Activated T-cell treated with anti-CD3 and anti-CD28 coated beads for 4 hours (primary cell): ENCODE measurements around the gene MAGEC3.
"Not testable (repeated sequence)": the region's sequence is repeated elsewhere in the genome, so short reads cannot be mapped to it uniquely, and the experiment has no call there.

ENCODE experiments used
- DNase-seq: peaks from one replicate; pipeline ENCODE4 v3.0.0-alpha.2; 2020

Gene MAGEC3

GRCh38 chrX:141838016-141838415, at the start of gene MAGEC3:
MAGEC3 (plus strand) TSS chrX:141838316; CDS start chrX:141838316, 0 bp downstream.
- no peak for DNase-seq

DNA sequence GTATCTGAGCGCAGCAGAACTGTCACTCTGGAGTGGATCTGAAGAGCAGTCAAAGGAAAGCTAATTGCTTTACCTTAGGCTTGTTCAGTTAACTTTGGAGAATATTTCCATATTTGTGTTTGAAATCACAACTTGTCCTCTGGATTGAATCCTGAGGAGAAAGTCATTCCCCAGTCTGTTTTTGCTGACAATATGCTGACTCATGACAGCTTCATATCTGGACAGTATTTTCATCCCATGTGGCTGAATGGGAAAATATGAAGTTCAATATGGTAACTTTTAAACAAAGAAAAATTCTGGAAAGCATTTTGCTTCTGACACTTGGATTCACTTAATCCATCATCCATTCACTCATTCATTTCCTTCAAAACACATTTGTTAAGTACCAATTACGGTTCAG, 46.3 kb upstream of the MAGEC3 start:
- DNase-seq = no peak

DNA sequence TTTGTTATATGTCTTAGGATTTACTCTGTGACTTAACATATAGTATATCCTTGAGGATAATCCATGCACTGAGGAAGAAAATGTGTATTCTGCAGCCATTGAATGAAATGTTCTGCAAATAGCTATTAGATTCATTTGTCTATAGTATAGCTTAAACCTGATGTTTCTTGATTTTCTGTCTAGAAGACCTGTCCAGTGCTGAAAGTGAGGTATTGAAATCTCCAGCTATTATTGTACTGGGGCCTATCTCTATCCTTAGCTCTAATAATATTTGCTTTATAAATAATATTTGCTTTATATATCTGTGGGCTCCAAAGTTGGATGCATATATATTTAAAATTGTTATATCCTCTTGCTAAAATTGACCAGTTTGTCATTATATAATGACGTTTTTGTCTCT, 26.7 kb upstream of the MAGEC3 start:
- no peak for DNase-seq

DNA sequence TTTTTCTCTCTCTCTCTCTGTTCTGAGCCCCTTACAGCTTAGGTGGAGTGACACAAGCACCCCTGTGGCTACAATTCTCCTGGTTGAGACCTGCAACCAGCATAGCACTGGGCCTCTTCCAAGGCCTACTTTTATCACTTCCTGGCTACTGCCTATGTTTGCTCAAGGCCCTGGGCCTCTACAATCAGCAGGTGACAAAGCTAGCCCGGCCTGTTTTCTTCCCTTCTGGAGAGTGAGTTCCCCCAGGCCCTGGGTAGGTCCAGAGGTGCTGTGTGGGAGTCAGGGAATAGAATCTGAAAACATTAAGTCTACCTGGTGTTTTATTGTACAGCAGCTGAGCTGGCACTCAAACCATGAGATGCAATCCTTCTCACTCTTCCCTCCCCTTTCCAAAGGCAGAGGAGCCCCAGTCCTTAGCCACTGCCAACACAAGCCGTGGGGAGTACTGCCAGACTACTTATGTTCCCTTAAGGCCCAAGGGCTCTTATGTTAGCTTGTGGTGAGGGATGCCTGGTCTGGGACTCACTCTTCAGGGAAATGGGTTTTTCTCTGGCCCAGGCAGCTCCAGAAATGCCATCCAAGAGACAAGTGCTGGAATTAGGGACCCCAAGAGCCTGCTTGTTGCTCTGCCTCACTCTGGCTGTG, 23.8 kb upstream of the MAGEC3 start:
- no peak for DNase-seq

DNA sequence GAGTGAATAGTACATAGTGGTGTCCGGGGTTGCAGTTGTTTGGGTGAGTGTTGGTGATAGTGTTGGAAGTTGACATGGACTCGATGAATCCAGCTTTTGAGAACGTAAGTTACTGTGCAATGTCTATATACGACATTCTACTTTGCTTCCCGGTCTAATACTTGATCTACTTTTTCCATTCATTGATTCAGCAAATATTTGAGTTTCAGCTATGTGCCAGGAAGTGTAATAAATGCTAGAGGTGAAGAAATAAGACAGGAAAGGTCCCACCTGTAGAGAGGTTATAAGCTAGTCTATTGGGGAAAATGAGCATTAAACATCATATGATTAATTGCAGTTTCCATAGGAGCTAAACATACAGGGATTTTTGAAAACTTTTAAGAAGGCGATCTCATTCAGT, 22.2 kb upstream of the MAGEC3 start:
- no peak for DNase-seq

GRCh38 chrX:141832247-141832646, 5.9 kb upstream of the MAGEC3 start:
- no peak for DNase-seq

- DNase-seq = no peak
Measured at GRCh38 chrX:141839856-141840255, 1.7 kb downstream of the MAGEC3 start.

- DNase-seq = no peak
Measured at GRCh38 chrX:141857479-141857878, 19.4 kb downstream of the MAGEC3 start.

- DNase-seq = no peak
Measured at GRCh38 chrX:141879616-141880015, 41.5 kb downstream of the MAGEC3 start.

- DNase-seq = not testable (repeated sequence)
Measured at GRCh38 chrX:141888811-141889210, 50.7 kb downstream of the MAGEC3 start.

- no peak for DNase-seq
Measured at GRCh38 chrX:141894733-141895132, 56.6 kb downstream of the MAGEC3 start.

GRCh38 chrX:141897690-141898089, 59.6 kb downstream of the MAGEC3 start:
- no peak for DNase-seq

DNA sequence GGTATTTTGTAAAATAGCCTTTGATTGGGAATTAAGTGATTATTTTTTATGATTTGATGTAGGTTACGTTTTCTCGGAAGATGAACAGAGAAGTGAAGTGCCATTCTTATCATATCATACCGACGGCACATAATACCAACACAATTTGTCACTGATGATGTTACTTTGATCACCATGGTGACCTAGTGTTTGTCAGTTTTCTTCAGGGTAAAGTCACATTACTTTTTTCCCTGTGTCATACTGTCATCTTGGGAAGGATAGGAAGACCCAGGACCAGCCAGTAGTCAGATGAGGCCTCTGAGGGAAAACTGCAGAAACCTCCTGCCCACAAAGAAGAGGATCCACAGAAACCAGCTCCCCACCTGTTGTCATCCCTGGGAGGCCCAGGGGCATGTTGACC, 64.2 kb downstream of the MAGEC3 start:
- DNase-seq = no peak

DNA sequence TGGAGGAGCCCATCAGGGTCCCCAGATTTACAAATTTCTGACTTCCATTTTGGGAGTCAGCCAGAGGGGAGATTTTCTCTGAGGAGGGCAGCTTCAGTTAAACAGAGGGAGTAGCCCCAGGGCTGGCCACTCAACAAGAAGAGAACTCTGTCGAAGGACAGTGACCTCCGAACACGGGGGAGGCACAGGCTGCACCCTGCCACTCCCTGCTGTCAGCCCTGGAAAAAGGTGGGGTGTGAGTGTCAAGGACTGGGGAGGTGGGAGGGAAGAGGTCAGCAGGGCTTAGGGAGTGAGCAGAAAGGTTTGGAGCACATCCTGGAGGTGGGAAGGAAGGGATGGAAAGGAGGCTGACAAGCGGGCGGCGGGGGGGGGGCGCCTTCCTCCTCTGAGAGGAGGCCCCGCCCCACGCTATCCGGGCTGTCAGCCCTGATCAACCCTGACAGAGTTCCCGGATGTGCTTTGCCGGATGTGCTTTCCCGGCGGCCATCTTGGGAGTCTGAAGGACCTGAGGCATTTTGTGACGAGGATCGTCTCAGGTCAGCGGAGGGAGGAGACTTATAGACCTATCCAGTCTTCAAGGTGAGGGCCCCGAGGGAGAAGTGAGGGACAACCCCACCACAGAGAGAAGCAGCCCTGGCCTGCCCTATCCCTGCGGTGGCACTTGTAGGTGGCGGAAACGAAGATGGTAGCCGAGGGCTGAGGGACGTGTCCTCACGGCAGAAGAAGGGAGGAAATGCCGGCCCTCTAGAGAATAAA, 65.5 kb downstream of the MAGEC3 start, which contains the start of gene MAGEC1:
MAGEC1 (plus strand) TSS at position 495 of the 756 bp plus-strand sequence. CDS start 1,179 bp downstream, outside the sequence.
- DNase-seq = no peak

GRCh38 chrX:141904262-141904661, 66.1 kb downstream of the MAGEC3 start:
- no peak for DNase-seq

DNA sequence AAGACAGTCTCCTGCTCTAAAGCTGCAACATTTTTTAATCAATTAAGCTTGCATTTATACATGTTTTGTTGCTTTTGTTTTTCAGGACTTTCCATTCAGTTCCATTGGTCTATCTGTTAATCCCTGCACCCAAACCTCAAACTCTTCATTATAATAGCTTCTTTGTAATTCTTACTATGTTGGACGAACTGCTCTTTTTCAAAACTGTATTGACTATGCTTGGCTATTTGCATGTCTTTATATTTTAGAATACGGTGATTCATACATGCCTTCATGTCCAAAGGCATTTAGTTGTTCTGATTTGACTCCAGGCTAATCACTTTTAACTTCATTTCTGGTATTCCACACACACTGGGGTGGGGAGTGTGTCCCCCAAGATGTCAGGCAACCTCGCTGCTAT, 79.7 kb downstream of the MAGEC3 start:
- DNase-seq = no peak

DNA sequence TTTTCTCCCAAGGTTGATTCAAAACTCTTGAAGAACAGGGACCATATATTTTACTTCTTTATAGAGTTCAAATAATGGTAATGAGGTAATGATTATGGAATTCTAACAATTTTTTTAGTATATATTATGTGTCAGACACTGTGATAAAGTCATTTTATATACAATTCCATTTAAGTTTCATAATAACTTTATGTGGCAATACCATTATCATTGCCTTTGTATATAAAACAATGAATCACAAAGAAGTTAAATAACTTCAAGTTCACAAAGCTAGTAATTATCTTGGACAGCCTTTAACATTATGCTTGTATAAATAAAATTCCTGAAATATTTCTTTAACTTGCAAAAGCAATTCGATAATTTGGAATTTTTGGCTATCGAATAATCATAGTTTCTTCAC, 86.2 kb downstream of the MAGEC3 start:
- no peak for DNase-seq

DNA sequence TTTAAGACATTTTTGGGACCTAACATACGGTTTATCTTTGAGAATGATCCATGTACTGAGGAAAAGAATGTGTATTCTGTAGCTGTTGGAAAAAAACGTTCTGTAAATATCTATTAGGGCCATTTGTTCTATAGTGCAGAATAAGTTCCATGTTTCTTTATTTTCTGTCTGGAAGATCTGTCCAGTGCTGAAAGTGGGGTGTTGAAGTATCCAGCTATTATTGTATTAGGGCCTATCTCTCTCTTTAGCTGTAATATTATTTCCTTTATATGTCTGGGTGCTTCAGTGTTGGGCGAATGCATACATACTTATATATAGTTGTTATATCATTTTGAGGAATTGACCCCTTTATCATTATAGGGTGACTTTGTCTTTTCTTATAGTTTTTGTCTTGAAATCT, 90.3 kb downstream of the MAGEC3 start:
- DNase-seq = no peak

DNA sequence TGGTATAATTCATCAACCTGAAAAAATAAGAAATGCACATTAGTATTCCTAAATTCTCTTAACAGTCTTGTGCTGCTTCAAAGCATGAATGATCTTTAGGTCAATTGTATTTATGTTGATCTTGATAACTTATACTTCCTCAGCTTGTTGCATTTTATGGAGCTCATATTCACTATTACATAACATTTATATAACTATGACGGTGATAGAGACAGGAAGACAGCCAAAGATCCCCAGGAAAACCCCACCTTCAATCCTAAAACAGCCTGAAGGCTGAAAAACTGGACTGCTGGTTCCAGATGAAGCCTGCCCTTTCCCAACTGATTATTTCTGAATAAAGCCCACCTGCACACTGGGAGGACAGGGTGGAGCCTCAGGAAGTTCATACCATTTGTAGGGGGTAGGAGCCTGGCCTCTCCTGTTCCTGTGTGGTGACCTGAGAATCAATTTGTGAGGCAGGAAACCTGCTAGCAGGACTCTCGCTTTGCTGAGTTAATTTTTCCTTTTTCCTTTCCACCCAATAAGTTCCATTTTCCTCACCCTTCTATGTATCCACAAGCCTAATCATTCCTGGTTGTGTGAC, 96.0 kb downstream of the MAGEC3 start:
- no peak for DNase-seq

DNA sequence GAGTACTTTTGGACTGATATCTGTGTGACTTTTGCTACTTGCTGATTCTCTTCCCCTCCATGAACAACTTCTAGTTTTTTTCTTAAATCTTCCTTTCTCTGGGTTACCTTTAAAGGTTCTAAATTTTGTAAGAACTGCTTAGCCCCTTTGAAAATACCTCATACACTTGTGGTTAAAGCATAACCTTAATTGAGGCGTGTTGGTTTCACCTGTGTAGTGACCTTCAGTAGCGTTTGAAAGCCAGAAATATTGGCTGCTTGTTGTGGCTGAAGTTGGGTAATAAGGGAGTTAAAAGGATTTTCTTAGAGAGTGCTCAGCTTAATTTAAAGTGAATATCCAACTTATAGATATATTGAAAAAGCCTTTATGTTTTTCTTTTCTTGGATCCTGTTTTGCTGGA, 97.5 kb downstream of the MAGEC3 start:
- DNase-seq = no peak

DNA sequence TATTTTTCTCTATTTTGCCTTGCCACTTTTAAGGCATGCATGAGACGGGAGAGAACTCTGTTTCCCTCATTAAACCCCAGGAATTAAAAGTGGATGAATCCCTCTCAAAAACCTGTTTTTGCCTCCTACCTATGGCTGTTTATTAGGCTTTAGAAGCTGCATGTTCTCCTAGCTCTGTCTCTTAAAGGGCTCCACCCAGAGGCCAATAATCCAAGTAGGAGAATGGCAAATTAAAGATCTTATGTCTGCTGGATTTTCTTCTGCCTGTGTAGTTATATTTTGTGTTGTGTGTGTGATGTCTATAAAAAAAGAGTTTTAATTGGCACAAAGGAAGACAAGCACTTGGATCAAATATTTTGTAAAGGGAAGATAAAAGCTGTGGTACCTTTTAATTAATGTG, 98.0 kb downstream of the MAGEC3 start:
- DNase-seq = no peak

GRCh38 chrX:141941234-141941633, 103.1 kb downstream of the MAGEC3 start:
- no peak for DNase-seq

DNA sequence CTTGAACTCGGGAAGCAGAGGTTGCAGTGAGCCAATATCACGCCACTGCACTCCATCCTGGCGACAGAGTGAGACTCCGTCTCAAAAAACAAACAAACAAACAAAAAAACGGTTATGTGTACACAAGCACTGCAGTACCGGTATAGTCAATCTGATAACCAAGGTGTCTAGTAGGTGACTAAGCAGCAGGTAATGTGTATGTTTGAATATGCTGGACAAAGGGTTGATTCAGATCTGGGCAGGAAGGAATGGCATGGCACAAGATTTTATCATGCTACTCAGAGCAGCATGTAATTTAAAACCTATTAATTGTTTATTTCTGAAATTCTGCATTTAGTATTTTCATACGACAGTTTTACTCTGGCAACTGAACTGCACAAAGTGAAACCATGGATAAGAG, 107.3 kb downstream of the MAGEC3 start:
- DNase-seq = no peak

- no peak for DNase-seq
Measured at GRCh38 chrX:141947350-141947749, 109.2 kb downstream of the MAGEC3 start.
